Kidney (tissue), 14 donors: ENCODE results near the gene TMEM184A. TPM values are rescaled to one million over a fixed set of nuclear protein-coding genes. Genes with fewer than 3 reads are reported as not detected.

Experiments used
- DNase-seq, 5 donors: peaks; one replicate each; pipeline ENCODE4 v3.0.0-alpha.2; 2013 to 2020
- FAIRE-seq: peaks from 2 replicates; lab custom pipeline; 2012; peaks lifted over from hg19 to GRCh38; lab: Jason Lieb, UNC
- H3K27ac ChIP-seq, 2 donors: one replicate each; pipeline ENCODE4 v1.7.0; 2013; ENCODE audit warnings: low read depth in 2 of 2, low read length in 2 of 2, inconsistent platforms in 1 of 2
- H3K27me3 ChIP-seq: one replicate; pipeline ENCODE4 v1.7.1; 2013; ENCODE audit warnings: low read length, inconsistent platforms; ENCODE audit not compliant: control insufficient read depth, insufficient read depth
- H3K36me3 ChIP-seq, 3 donors: one replicate each; pipeline versions ENCODE4 v1.7.0 to v1.7.1; 2013; ENCODE audit warnings: low read length in 3 of 3, control low read depth in 1 of 3, inconsistent platforms in 1 of 3; ENCODE audit not compliant: insufficient read depth in 3 of 3, control insufficient read depth in 2 of 3
- H3K4me1 ChIP-seq, 3 donors: one replicate each; pipeline versions ENCODE4 v1.7.0 to v1.7.1; 2013; ENCODE audit warnings: low read length in 3 of 3, inconsistent platforms in 1 of 3, low read depth in 1 of 3; ENCODE audit not compliant: control insufficient read depth in 2 of 3, insufficient read depth in 2 of 3
- H3K4me3 ChIP-seq, 3 donors: one replicate each; pipeline versions ENCODE4 v1.7.0 to v1.8.1; 2013; ENCODE audit warnings: low read length in 3 of 3, control low read depth in 1 of 3, inconsistent platforms in 1 of 3
- H3K9ac ChIP-seq, 3 donors: one replicate each; pipeline versions ENCODE4 v1.7.0 to v1.7.1; 2013; ENCODE audit warnings: low read length in 3 of 3, control low read depth in 1 of 3, inconsistent platforms in 1 of 3
- H3K9me3 ChIP-seq, 3 donors: one replicate each; pipeline versions ENCODE4 v1.7.0 to v1.7.1; 2013; ENCODE audit warnings: low read length in 3 of 3, control low read depth in 1 of 3, inconsistent platforms in 1 of 3; ENCODE audit not compliant: control insufficient read depth in 2 of 3, insufficient read depth in 1 of 3
- CTCF ChIP-seq: IDR thresholded peaks from 3 replicates; pipeline ENCODE4 v1.5.1; 2012; ENCODE audit warnings: mild to moderate bottlenecking, moderate library complexity, borderline replicate concordance; ENCODE audit not compliant: insufficient read depth; ENCODE audit errors: extremely low read depth
- intact Hi-C: fragments of 100-400 bp; cut with DNase I; formaldehyde crosslinking; loops from one replicate; pipeline ENCODE4 v1.11.1; 2022
- polyA plus RNA-seq: library from polyadenylated mRNA; stranded (reverse); fragments of 350-450 nt; fragmentation: Illumina TruSeq; extraction: RNeasy Lipid Tissue Mini Kit (QIAGEN cat#74804); gene quantifications from one replicate; pipeline ENCODE4 v1.2.3, GENCODE V29; 2014; ENCODE audit warnings: low read depth, low replicate concordance; ENCODE audit not compliant: insufficient read depth
- total RNA-seq: library from RNA; stranded (reverse); fragmentation: NEBNext Ultra II Directional; extraction: Animal tissue kit (Norgen Biotek cat#: 25700); gene quantifications from one replicate; pipeline ENCODE4 v1.2.1, GENCODE V29; 2021
- donor health status: control.
- donor health status: control.
- donor health status: control.
- donor health status: control.
- donor health status: control.
- donor health status: DM: yes; HTN: yes; CAD: no.
- donor health status: Normal renal cell carcinoma (clear cell type).

TMEM184A gene
- total and polyA plus RNA-seq, 2 donors from 2014 or later: 6.8 to 11.0 TPM

GRCh38 chr7:1575809-1576208 lies 19.8 kb upstream of the TMEM184A start:
- Histone ChIP-seq H3K9ac (no peak overlapping the region), H3K27me3 (no peaks in the 10 kb centered on the region), H3K4me1 (peaks cover 0 to 6% (median 4%) of the 10 kb centered on the region in 3 donors), H3K36me3 (no peaks in the 10 kb centered on the region), H3K4me3 (no peak overlapping the region), H3K27ac (no peak overlapping the region), H3K9me3 (no peaks in the 10 kb centered on the region)
- intact Hi-C loops: no loop called here
- no peak for TF ChIP-seq CTCF
- DNase-seq (no peak), FAIRE-seq (no peak)

DNA sequence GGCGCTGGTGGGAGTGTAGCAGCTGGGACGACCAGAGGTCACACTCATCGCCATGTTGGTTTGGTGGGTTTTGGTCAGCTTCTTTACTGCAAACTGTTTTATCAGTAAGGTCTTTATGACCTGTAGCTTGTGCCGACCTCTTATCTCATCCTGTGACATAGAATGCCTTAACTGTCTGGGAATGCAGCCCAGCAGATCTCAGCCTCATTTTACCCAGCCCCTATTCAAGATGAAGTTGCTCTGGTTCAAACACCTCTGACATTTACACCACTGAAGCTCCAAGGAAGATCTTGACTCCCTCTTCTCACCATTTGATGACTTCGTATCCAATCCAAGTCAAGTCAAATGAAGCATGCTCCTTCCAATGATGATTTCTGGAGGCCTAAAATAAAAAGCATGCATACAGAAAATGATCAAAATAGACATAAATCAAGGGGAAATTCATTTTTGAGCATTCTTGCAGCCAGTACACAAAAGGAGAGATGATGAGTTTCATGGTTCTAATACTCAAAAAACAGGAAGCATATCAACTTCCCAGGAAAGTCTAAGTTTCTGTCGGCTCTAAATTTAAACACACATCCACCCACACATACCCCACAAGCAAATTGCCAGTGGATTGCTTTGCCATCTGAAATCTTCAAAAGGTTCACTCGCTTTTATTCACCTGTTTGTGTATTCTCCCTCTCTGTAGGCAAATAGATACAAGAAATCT lies 16.3 kb upstream of the TMEM184A start:
- no peak overlapping the region for H3K4me3 ChIP-seq
- H3K9me3 ChIP-seq: no peaks in the 10 kb centered on the region
- no peak for DNase-seq
- intact Hi-C loops: no loop called here
- H3K27me3 ChIP-seq: no peaks in the 10 kb centered on the region
- FAIRE-seq: no peak
- peaks cover 0 to 12% (median 7%) of the 10 kb centered on the region in 3 donors for H3K4me1 ChIP-seq
- H3K36me3 ChIP-seq: no peaks in the 10 kb centered on the region
- no peak overlapping the region for H3K27ac ChIP-seq
- H3K9ac ChIP-seq: no peak overlapping the region
- TF ChIP-seq CTCF: no peak

- Histone ChIP-seq H3K9me3 (no peaks in the 10 kb centered on the region), H3K27me3 (no peaks in the 10 kb centered on the region), H3K9ac (peak within 1 kb of the TSS; percentile 65 to 90 (median 87)), H3K27ac (peak within 1 kb of the TSS; percentile 87 to 88), H3K4me1 (peaks cover 0 to 20% (median 16%) of the 10 kb centered on the region in 3 donors), H3K36me3 (no peaks in the 10 kb centered on the region), H3K4me3 (peak within 1 kb of the TSS; percentile 71 to 88 (median 85))
- intact Hi-C loops: no loop called here
- peak; percentile 4 for TF ChIP-seq CTCF
- DNase-seq: peak; percentile 89 to 98 (median 94)
- FAIRE-seq: no peak
These were observed 14.0 kb upstream of the TMEM184A start, which contains the start of gene PSMG3 for GRCh38 chr7:1569833-1570632. PSMG3 (minus strand) TSS chr7:1570032; CDS start chr7:1569339, 693 bp downstream.
